Muscle of leg (tissue), 11 donors: ENCODE data around the gene GPR37. TPM values are rescaled to one million over a fixed set of nuclear protein-coding genes. Genes with fewer than 3 reads are reported as not detected.

Experiments
- DNase-seq: peaks from one replicate; pipeline ENCODE4 v3.0.0; 2013
- H3K27ac ChIP-seq: one replicate; pipeline ENCODE4 v1.5.1; 2013; ENCODE audit warnings: mild to moderate bottlenecking, low read length, control low read depth
- H3K27me3 ChIP-seq: one replicate; pipeline ENCODE4 v1.6.1; 2013; ENCODE audit warnings: low read length; ENCODE audit not compliant: control insufficient read depth, insufficient read depth
- H3K36me3 ChIP-seq: one replicate; pipeline ENCODE4 v1.6.1; 2013; ENCODE audit warnings: low read length; ENCODE audit not compliant: control insufficient read depth, insufficient read depth
- H3K4me1 ChIP-seq: one replicate; pipeline ENCODE4 v1.6.1; 2013; ENCODE audit warnings: low read length; ENCODE audit not compliant: control insufficient read depth, insufficient read depth
- H3K4me3 ChIP-seq: one replicate; pipeline ENCODE4 v1.5.1; 2013; ENCODE audit warnings: low read length, control low read depth
- H3K9me3 ChIP-seq: replicated peaks from 2 replicates; pipeline ENCODE4 v1.6.1; 2013; ENCODE audit warnings: low read depth, low read length; ENCODE audit not compliant: control insufficient read depth
- WGBS: methylation state at CpG from one replicate; pipeline ENCODE4 v1.1.5; 2013; ENCODE audit warnings: missing lambda C conversion rate; ENCODE audit not compliant: insufficient coverage; 5-methylcytosine and 5-hydroxymethylcytosine counted together
- polyA plus RNA-seq, 8 donors: library from polyadenylated mRNA; unstranded; fragments of 120-200 nt; gene quantifications; one replicate each; pipeline versions ENCODE4 v1.2.1 to v1.2.3, GENCODE V29; 2013; ENCODE audit warnings: inconsistent platforms in 1 of 8, low replicate concordance in 1 of 8; ENCODE audit not compliant: insufficient read length in 8 of 8, insufficient read depth in 1 of 8
- total RNA-seq: library from RNA; stranded (reverse); fragments of 120-200 nt; gene quantifications from one replicate; pipeline ENCODE4 v1.2.4, GENCODE V29; 2013

GPR37 gene
- total and polyA plus RNA-seq, 9 donors = 14.9 to 54.6 (median 28.9) TPM

- H3K36me3 ChIP-seq = no peaks in the 10 kb centered on the region
- H3K9me3 ChIP-seq = no peaks in the 10 kb centered on the region
- no peaks in the 10 kb centered on the region for H3K27me3 ChIP-seq
- H3K27ac ChIP-seq = no peak overlapping the region
- no peaks in the 10 kb centered on the region for H3K4me1 ChIP-seq
- H3K4me3 ChIP-seq = no peak overlapping the region
- 60% methylated on average over 2 of the region's 3 CpGs for WGBS
- DNase-seq = no peak
These were observed 27.0 kb downstream of the GPR37 start for GRCh38 chr7:124738639-124739038.

- Histone ChIP-seq H3K27me3 (no peaks in the 10 kb centered on the region), H3K36me3 (no peaks in the 10 kb centered on the region), H3K4me3 (no peak overlapping the region), H3K27ac (no peak overlapping the region), H3K4me1 (no peaks in the 10 kb centered on the region), H3K9me3 (no peaks in the 10 kb centered on the region)
- WGBS = no CpG with 5 or more reads among the region's 2 CpGs
- DNase-seq = no peak
These were observed 27.8 kb downstream of the GPR37 start for GRCh38 chr7:124737760-124738300.

- Histone ChIP-seq H3K36me3 (no peaks in the 10 kb centered on the region), H3K27me3 (no peaks in the 10 kb centered on the region), H3K4me3 (no peak overlapping the region), H3K4me1 (no peaks in the 10 kb centered on the region), H3K9me3 (no peaks in the 10 kb centered on the region), H3K27ac (no peak overlapping the region)
- 29% methylated on average over 1 of the region's 1 CpG for WGBS
- no peak for DNase-seq
These were observed 37.0 kb downstream of the GPR37 start for GRCh38 chr7:124728610-124729009.

GRCh38 chr7:124724507-124725192, 40.9 kb downstream of the GPR37 start:
- no peak for DNase-seq
- no peak overlapping the region for H3K27ac ChIP-seq
- H3K4me1 ChIP-seq = no peaks in the 10 kb centered on the region
- H3K9me3 ChIP-seq = no peaks in the 10 kb centered on the region
- H3K36me3 ChIP-seq = no peaks in the 10 kb centered on the region
- no peak overlapping the region for H3K4me3 ChIP-seq
- WGBS = no CpG with 5 or more reads among the region's 4 CpGs
- H3K27me3 ChIP-seq = no peaks in the 10 kb centered on the region

GRCh38 chr7:124724079-124724478, 41.5 kb downstream of the GPR37 start:
- Histone ChIP-seq H3K9me3 (no peaks in the 10 kb centered on the region), H3K4me1 (no peaks in the 10 kb centered on the region), H3K4me3 (no peak overlapping the region), H3K36me3 (no peaks in the 10 kb centered on the region), H3K27ac (no peak overlapping the region), H3K27me3 (no peaks in the 10 kb centered on the region)
- no CpG with 5 or more reads among the region's 5 CpGs for WGBS
- DNase-seq = no peak

GRCh38 chr7:124723012-124723411, 42.6 kb downstream of the GPR37 start:
- no peak overlapping the region for H3K4me3 ChIP-seq
- no peaks in the 10 kb centered on the region for H3K9me3 ChIP-seq
- WGBS = no CpG with 5 or more reads among the region's 2 CpGs
- H3K4me1 ChIP-seq = no peaks in the 10 kb centered on the region
- DNase-seq = no peak
- H3K27me3 ChIP-seq = no peaks in the 10 kb centered on the region
- no peak overlapping the region for H3K27ac ChIP-seq
- no peaks in the 10 kb centered on the region for H3K36me3 ChIP-seq

GRCh38 chr7:124722292-124722691, 43.3 kb downstream of the GPR37 start:
- no peaks in the 10 kb centered on the region for H3K4me1 ChIP-seq
- 50% methylated on average over 1 of the region's 3 CpGs for WGBS

GRCh38 chr7:124720195-124720594, 45.4 kb downstream of the GPR37 start:
- Histone ChIP-seq H3K4me1 (no peaks in the 10 kb centered on the region), H3K9me3 (no peaks in the 10 kb centered on the region), H3K27ac (no peak overlapping the region), H3K27me3 (no peaks in the 10 kb centered on the region), H3K4me3 (no peak overlapping the region), H3K36me3 (no peaks in the 10 kb centered on the region)
- no CpG with 5 or more reads among the region's 1 CpG for WGBS
- no peak for DNase-seq

More at GRCh38 chr7:124722292-124722691, 43.3 kb downstream of the GPR37 start:
- Histone ChIP-seq H3K27me3 (no peaks in the 10 kb centered on the region), H3K36me3 (no peaks in the 10 kb centered on the region), H3K27ac (no peak overlapping the region), H3K4me3 (no peak overlapping the region), H3K9me3 (no peaks in the 10 kb centered on the region)
- DNase-seq = no peak

- no peaks in the 10 kb centered on the region for H3K36me3 ChIP-seq
- no peak overlapping the region for H3K4me3 ChIP-seq
- no peak for DNase-seq
- H3K4me1 ChIP-seq = no peaks in the 10 kb centered on the region
- WGBS = no CpG with 5 or more reads among the region's 4 CpGs
- H3K27ac ChIP-seq = no peak overlapping the region
- H3K9me3 ChIP-seq = no peaks in the 10 kb centered on the region
- no peaks in the 10 kb centered on the region for H3K27me3 ChIP-seq
These were observed 47.4 kb downstream of the GPR37 start for GRCh38 chr7:124718032-124718766.

GRCh38 chr7:124716894-124717293, 48.7 kb downstream of the GPR37 start:
- Histone ChIP-seq H3K9me3 (no peaks in the 10 kb centered on the region), H3K4me1 (no peaks in the 10 kb centered on the region), H3K27ac (no peak overlapping the region), H3K27me3 (no peaks in the 10 kb centered on the region), H3K4me3 (no peak overlapping the region), H3K36me3 (no peaks in the 10 kb centered on the region)
- no peak for DNase-seq
- WGBS = no CpG with 5 or more reads among the region's 1 CpG
